ENCODE measurements around the gene ETV2.
"Not testable (repeated sequence)": the region's sequence is repeated elsewhere in the genome, so short reads cannot be mapped to it uniquely, and the experiment has no call there.

ETV2 gene

GRCh38 chr19:35623327-35624010 lies 18.1 kb upstream of the ETV2 start:
- in situ Hi-C loops (cut with MboI; ENCODE audit: low sequenced_read_pairs) = no loop called here

- in situ Hi-C loops (cut with MboI; ENCODE audit: low sequenced_read_pairs) = no loop called here
Measured at GRCh38 chr19:35628264-35628564, 13.3 kb upstream of the ETV2 start.

DNA sequence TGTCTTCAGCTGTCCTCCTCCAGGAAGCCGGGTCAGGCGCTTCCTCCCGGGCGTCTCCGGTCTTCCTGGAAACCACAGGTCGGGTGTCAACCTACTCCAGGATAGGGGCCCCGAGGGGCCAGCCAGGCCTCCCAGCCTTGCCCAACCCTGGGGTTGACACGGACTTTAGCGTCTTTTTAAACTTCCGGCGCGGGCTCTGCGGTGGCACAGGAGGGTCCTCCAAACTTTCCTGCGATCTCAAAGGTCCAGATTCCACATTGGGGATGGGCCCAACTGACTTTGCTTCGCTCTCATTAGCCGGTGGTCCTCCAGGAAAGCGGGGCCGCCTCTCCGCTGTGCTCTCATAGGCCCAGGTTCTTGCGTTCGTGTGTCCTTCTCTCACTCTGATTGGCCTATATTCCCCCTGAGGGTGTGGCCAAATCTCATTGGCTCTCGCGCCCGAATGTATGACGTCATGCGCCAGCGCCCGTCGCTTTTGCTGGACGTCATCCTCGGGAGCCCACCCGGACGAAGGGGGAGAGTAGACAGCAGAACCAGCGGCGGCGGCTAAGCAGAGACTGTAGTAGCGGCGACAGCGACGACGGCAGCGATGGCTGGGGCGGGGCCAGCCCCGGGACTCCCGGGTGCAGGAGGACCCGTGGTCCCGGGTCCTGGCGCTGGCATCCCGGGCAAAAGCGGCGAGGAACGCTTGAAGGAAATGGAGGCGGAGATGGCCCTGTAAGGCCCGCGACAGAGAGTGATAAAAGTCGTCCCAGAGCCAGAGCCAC lies 12.8 kb upstream of the ETV2 start, which contains the start of gene RBM42:
Gene RBM42, plus strand, starts transcription at position 472 of the 767 bp plus-strand sequence. Its CDS starts 118 bp downstream, at position 590.
- in situ Hi-C loops (cut with MboI; ENCODE audit: low sequenced_read_pairs) = no loop called here

- in situ Hi-C loops (cut with MboI; ENCODE audit: low sequenced_read_pairs) = no loop called here
Measured at GRCh38 chr19:35629332-35629633, 12.3 kb upstream of the ETV2 start.

DNA sequence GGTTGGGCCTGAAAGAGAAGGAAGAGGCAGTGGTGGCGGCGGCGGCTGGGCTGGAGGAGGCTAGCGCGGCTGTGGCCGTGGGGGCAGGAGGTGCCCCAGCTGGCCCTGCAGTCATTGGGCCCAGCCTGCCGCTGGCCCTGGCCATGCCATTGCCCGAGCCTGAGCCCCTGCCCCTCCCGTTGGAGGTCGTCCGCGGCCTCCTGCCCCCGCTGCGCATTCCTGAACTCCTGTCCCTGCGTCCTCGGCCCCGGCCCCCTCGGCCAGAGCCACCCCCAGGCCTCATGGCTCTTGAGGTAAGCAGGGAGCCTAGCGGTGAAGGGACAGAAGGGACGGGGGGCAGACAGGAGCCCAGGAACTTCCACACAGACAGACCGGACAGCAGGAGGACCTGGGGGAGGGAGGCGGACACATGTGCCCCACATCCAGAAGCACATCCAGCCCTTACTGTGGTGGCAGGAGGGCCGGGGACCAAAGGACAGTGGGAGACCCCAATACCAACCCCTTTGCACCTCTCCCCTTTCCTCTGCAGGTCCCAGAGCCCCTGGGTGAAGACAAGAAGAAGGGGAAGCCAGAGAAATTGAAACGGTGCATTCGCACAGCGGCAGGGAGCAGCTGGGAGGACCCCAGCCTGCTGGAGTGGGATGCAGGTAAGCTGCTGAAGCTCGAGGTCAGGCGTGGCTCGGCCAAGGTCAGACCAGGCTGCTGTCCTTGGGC lies 7.7 kb upstream of the ETV2 start:
- in situ Hi-C loops (cut with MboI; ENCODE audit: low sequenced_read_pairs) = no loop called here

GRCh38 chr19:35636651-35637050 lies 4.9 kb upstream of the ETV2 start:
- in situ Hi-C loops (cut with MboI; ENCODE audit: low sequenced_read_pairs) = no loop called here

DNA sequence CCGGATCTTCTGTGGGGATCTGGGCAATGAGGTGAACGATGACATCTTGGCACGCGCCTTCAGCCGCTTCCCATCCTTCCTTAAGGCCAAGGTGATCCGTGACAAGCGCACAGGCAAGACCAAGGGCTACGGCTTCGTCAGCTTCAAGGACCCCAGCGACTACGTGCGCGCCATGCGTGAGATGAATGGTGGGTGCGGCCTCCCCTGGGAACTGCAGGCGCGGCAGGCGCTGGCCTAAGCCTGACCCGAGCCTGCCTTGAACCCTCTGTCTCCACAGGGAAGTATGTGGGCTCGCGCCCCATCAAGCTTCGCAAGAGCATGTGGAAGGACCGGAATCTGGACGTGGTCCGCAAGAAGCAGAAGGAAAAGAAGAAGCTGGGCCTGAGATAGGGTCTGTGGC lies 4.4 kb upstream of the ETV2 start:
- in situ Hi-C loops (cut with MboI; ENCODE audit: low sequenced_read_pairs) = no loop called here

GRCh38 chr19:35639321-35639639 lies 2.3 kb upstream of the ETV2 start:
- in situ Hi-C loops (cut with MboI; ENCODE audit: low sequenced_read_pairs) = no loop called here

DNA sequence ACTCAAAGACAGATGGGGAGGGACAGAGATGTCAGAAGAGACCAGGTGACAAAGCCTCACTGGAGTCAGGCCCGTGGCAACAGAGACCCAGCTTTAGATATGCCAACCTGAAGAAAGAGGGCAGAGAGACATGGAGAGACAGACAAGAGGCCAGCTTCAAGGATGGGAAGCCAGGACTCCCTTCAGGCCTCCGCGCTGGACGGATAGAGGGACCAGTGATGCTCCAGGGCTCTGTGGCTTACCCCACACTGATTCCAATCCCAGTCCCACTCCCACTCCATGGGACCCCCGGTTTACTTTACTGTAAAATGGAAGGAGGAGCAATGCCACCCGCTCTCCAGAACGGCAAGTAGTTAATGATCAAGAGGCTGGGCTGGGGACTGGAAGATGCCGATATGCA lies 1.7 kb upstream of the ETV2 start:
- in situ Hi-C loops (cut with MboI; ENCODE audit: low sequenced_read_pairs) = no loop called here

GRCh38 chr19:35642312-35642711 lies 767 bp downstream of the ETV2 start:
- in situ Hi-C loops (cut with MboI; ENCODE audit: low sequenced_read_pairs) = no loop called here

DNA sequence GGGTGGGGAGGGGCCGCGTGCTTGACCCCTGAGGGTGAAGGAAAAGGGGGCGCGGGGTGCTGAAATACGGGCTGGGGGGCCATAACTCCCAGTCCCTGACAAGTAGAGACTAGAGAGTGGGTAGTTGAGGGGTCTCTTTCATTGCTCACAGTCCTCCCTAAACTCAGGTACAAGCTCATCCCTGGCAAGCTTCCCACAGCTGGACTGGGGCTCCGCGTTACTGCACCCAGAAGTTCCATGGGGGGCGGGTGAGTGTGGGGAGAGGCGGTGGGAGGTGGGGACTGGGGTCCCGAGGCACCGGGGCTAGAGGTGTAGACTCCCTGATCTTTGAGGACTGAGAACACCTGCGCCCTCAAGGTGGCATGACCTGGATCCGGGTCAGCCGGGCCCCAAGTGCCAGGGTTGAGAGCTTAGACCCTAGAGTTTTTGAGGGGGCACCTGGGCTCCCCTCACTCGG lies 1.3 kb downstream of the ETV2 start:
- in situ Hi-C loops (cut with MboI; ENCODE audit: low sequenced_read_pairs) = no loop called here

GRCh38 chr19:35643255-35644205 lies 2.0 kb downstream of the ETV2 start:
- in situ Hi-C loops (cut with MboI; ENCODE audit: low sequenced_read_pairs) = no loop called here

- in situ Hi-C loops (cut with MboI; ENCODE audit: low sequenced_read_pairs) = no loop called here
Measured at GRCh38 chr19:35644206-35644986, 2.9 kb downstream of the ETV2 start.

GRCh38 chr19:35644987-35645679 lies 3.6 kb downstream of the ETV2 start:
- in situ Hi-C loops (cut with MboI; ENCODE audit: low sequenced_read_pairs) = no loop called here

DNA sequence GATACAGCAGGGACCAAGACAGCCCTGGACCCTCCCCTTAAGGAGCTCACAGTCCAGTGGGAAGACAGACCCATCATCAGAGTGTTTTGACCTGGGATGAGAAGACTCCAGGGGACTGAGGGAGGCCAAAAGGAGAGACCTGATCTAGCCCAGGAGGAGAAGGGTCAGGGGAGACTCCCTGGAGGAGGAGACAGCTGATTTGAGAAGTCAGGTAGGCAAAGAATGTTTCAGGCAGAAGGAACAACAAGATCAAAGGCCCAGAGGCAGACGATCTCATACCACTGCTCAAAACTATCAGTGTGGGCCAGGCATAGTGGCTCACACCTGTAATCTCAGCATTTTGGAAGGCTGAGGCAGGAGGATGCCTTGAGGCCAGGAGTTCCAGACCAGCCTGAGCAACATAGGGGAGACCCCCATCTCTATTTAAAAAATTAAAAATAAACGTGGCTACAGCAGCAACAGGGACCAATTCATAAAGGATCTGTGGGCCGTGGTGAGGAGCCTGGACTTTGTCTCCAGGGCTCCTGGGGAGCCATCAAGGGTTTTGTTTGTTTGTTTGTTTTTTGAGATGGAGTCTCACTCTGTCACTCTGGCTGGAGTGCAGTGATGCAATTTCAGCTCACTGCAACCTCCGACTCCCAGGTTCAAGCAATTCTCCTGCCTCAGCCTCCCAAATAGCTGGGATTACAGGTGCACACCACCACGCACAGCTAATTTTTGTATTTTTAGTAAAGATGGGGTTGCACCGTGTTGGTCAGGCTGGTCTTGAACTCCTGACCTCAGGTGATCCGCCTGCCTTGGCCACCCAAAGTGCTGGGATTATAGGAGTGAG lies 4.4 kb downstream of the ETV2 start:
- in situ Hi-C loops (cut with MboI; ENCODE audit: low sequenced_read_pairs) = no loop called here

- in situ Hi-C loops (cut with MboI; ENCODE audit: low sequenced_read_pairs) = no loop called here
Measured at GRCh38 chr19:35648017-35648961, 6.7 kb downstream of the ETV2 start, which contains the start of gene COX6B1. Gene COX6B1 (plus strand): TSS chr19:35648323. CDS start chr19:35651244, 2,921 bp downstream.

DNA sequence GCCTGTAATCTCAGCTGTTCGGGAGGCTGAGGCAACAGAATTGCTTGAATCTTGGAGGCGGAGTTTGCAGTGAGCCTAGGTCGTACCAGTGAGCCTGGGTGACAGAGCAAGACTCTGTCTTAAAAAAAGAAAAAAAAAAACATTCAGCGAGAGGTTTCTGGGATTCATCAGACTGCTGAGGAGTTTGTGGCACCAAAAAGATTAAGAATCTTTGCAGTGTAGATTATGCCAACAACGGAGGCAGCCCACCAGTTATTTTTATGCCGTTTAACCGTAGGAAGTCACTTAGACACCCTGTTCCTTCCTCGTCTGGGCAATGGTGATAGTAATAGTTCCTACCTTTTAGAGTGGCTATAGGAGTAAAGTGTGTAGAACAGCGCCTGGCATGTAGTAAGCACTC lies 9.0 kb downstream of the ETV2 start:
- in situ Hi-C loops (cut with MboI; ENCODE audit: low sequenced_read_pairs) = no loop called here

- in situ Hi-C loops (cut with MboI; ENCODE audit: low sequenced_read_pairs) = not testable (repeated sequence)
Measured at GRCh38 chr19:35654828-35655227, 13.3 kb downstream of the ETV2 start.

All from HL-60/S4 (cell line).